HUES6 (cell line): Measurements from ENCODE around the gene ERAL1.

Source experiments
- H3K27ac ChIP-seq: 2 replicates; pipeline ENCODE4 v1.7.0; 2013; ENCODE audit warnings: low read depth, mild to moderate bottlenecking, low read length, inconsistent platforms
- H3K27me3 ChIP-seq: 2 replicates; pipeline ENCODE4 v1.6.1; 2013; ENCODE audit warnings: low read length; ENCODE audit not compliant: control insufficient read depth, insufficient read depth
- H3K36me3 ChIP-seq: 2 replicates; pipeline ENCODE4 v1.6.1; 2013; ENCODE audit warnings: low read length; ENCODE audit not compliant: control insufficient read depth, insufficient read depth
- H3K4me1 ChIP-seq: 2 replicates; pipeline ENCODE4 v1.6.1; 2013; ENCODE audit warnings: low read length; ENCODE audit not compliant: control insufficient read depth, insufficient read depth
- H3K4me3 ChIP-seq: 2 replicates; pipeline ENCODE4 v1.5.1; 2013; ENCODE audit warnings: low read depth, low read length
- H3K9ac ChIP-seq: one replicate; pipeline ENCODE4 v1.6.1; 2013; ENCODE audit warnings: mild to moderate bottlenecking, low read length
- H3K9me3 ChIP-seq: 2 replicates; pipeline ENCODE4 v1.6.1; 2013; ENCODE audit warnings: low read depth, low read length; ENCODE audit not compliant: control insufficient read depth, insufficient read depth

ERAL1 gene

DNA sequence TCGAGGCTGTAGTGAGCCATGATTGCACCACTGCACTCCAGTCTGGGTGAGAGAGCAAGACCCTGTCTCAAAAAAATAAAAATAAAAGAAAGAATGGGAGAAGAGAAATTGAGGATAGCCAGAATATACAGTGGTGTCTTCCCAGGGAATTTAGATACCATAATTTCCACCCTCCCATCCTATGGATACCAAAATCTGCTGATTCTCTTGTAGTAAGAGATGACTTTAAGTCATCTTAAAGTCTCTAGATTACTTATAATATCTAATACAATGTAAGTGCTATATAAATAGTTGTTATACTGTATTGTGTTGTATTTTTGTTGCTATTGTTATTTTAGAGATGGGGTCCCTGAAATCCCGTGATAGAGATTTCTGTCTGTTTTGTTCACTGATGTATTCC is 1.5 kb upstream of the ERAL1 start:
- H3K27me3 ChIP-seq: no peaks in the 10 kb centered on the region
- H3K27ac ChIP-seq: no peak overlapping the region
- H3K4me1 ChIP-seq: peaks cover 5% of the 10 kb centered on the region
- H3K36me3 ChIP-seq: peaks cover 16% of the 10 kb centered on the region
- no peaks in the 10 kb centered on the region for H3K9me3 ChIP-seq
- H3K9ac ChIP-seq: no peak overlapping the region
- no peak overlapping the region for H3K4me3 ChIP-seq

- no peaks in the 10 kb centered on the region for H3K9me3 ChIP-seq
- H3K27ac ChIP-seq: no peak overlapping the region
- peaks cover 27% of the 10 kb centered on the region for H3K36me3 ChIP-seq
- peaks cover 5% of the 10 kb centered on the region for H3K4me1 ChIP-seq
- peak overlapping the region; percentile 94 for H3K4me3 ChIP-seq
- H3K27me3 ChIP-seq: no peaks in the 10 kb centered on the region
- H3K9ac ChIP-seq: peak overlapping the region; percentile 88
Observed at GRCh38 chr17:28855336-28855679, 492 bp downstream of the ERAL1 start.

- Histone ChIP-seq H3K9me3 (no peaks in the 10 kb centered on the region), H3K4me1 (peaks cover 5% of the 10 kb centered on the region), H3K27me3 (no peaks in the 10 kb centered on the region), H3K36me3 (peaks cover 32% of the 10 kb centered on the region), H3K9ac (no peak overlapping the region), H3K27ac (no peak overlapping the region), H3K4me3 (peak overlapping the region; percentile 94; the same call in 1 of the 2 replicates)
Observed at GRCh38 chr17:28856028-28856574, 1.3 kb downstream of the ERAL1 start.

GRCh38 chr17:28857905-28858800 is 3.3 kb downstream of the ERAL1 start:
- peaks cover 11% of the 10 kb centered on the region for H3K4me1 ChIP-seq
- H3K9ac ChIP-seq: no peak overlapping the region
- peaks cover 32% of the 10 kb centered on the region for H3K36me3 ChIP-seq
- H3K27ac ChIP-seq: no peak overlapping the region
- no peak overlapping the region for H3K4me3 ChIP-seq
- H3K9me3 ChIP-seq: no peaks in the 10 kb centered on the region
- H3K27me3 ChIP-seq: no peaks in the 10 kb centered on the region

- H3K4me3 ChIP-seq: no peak overlapping the region
- H3K27me3 ChIP-seq: no peaks in the 10 kb centered on the region
- no peak overlapping the region for H3K9ac ChIP-seq
- no peak overlapping the region for H3K27ac ChIP-seq
- peaks cover 32% of the 10 kb centered on the region for H3K36me3 ChIP-seq
- peaks cover 11% of the 10 kb centered on the region for H3K4me1 ChIP-seq
- H3K9me3 ChIP-seq: no peaks in the 10 kb centered on the region
Observed at GRCh38 chr17:28858801-28859355, 4.1 kb downstream of the ERAL1 start.

- Histone ChIP-seq H3K9me3 (no peaks in the 10 kb centered on the region), H3K27me3 (no peaks in the 10 kb centered on the region), H3K4me3 (no peak overlapping the region), H3K9ac (no peak overlapping the region), H3K4me1 (peaks cover 11% of the 10 kb centered on the region), H3K36me3 (peaks cover 32% of the 10 kb centered on the region), H3K27ac (no peak overlapping the region)
Observed at GRCh38 chr17:28860363-28860808, 5.6 kb downstream of the ERAL1 start.

DNA sequence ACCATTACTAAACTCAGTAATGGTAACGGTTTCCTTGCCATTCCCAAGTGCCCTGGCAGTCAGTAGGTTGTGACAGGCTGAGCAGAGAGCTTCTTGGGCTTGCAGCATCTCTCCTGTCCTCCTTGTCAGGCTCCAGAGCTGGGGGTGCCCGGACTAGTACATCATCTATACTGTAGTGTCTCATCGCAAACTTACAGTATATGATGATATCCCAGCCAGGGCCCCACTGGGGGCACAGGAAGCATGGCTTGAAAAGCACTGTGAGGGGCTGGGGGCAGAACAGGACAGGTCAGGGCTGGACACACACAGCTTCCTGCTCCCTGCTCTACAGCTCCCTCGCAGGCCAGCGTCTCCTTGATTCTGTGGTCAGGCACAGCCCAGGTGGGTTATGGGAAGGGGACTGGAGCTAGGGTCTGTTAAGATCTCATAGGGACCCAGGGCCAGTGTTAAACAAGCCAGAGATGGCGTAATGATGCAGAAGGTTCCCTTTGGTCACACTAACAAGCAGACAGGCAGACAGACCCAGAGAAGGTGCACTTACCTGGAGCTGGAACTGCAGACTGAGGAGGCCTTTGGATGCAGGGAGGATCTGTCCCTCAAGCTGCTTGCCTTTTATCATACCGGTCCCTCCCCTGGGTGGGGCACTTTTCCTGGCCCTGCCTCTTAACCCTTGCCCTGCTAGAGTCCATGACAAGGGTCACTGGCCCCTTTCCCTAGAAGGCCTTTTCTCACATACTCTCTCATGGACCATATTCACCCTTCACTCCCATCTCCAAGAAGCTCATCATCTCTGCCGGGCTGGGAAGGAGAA is 6.8 kb downstream of the ERAL1 start:
- H3K36me3 ChIP-seq: peaks cover 26% of the 10 kb centered on the region
- H3K27me3 ChIP-seq: no peaks in the 10 kb centered on the region
- H3K4me3 ChIP-seq: peak overlapping the region; percentile 17; the same call in 1 of the 2 replicates
- H3K9ac ChIP-seq: no peak overlapping the region
- H3K9me3 ChIP-seq: no peaks in the 10 kb centered on the region
- H3K4me1 ChIP-seq: peaks cover 14% of the 10 kb centered on the region
- 0 out of 2 replicates have a peak overlapping the region, but pooled peaks have one; percentile 18 for H3K27ac ChIP-seq

DNA sequence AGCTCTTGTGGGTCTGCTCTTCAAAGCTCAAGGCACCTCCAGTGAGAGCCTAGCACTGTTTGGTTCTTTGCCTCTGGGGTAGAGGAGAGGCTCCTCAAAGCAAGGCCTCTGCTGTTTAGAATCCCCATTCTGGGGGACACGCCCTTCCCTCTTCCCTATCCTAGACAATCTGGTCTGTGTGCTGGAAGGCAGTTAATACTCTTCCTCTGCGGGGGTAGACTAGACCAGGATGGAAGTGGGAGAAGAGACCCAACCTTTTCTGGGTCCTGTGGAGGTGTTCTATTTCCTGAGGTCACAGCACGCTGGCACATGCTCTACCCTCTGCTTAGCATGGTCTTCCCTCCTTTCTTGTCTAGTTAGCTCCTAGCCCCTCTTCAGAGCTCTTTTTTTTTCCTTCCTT is 7.7 kb downstream of the ERAL1 start:
- Histone ChIP-seq H3K27ac (peak overlapping the region; percentile 18; the same call in 1 of the 2 replicates), H3K36me3 (peaks cover 24% of the 10 kb centered on the region), H3K4me3 (no peak overlapping the region), H3K4me1 (peaks cover 14% of the 10 kb centered on the region), H3K9ac (no peak overlapping the region), H3K27me3 (no peaks in the 10 kb centered on the region), H3K9me3 (no peaks in the 10 kb centered on the region)

DNA sequence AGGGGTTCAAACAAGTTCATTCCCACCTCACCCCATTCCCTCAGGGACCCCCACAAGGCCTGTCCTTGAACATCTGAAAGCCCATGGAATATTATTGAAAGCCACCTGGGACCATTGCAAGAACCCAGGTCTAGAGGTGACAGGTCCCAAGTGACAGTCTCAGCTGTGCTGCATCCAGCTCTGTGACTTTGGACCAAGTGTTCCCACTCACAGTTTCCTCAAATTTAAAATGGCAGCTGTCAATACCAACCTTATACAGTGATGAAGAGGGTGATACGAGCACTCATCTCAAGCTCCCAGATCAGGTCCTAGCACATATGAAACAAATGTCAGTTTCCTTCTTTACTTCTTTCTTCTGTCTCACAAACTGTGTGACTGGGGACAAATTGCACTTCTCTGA is 9.1 kb downstream of the ERAL1 start:
- no peak overlapping the region for H3K4me3 ChIP-seq
- H3K27me3 ChIP-seq: no peaks in the 10 kb centered on the region
- H3K9ac ChIP-seq: no peak overlapping the region
- H3K36me3 ChIP-seq: peaks cover 10% of the 10 kb centered on the region
- no peak overlapping the region for H3K27ac ChIP-seq
- no peaks in the 10 kb centered on the region for H3K9me3 ChIP-seq
- H3K4me1 ChIP-seq: peaks cover 14% of the 10 kb centered on the region

GRCh38 chr17:28864991-28865849 is 10.4 kb downstream of the ERAL1 start:
- Histone ChIP-seq H3K27me3 (no peaks in the 10 kb centered on the region), H3K36me3 (peaks cover 6% of the 10 kb centered on the region), H3K27ac (no peak overlapping the region), H3K4me1 (peaks cover 14% of the 10 kb centered on the region), H3K9me3 (no peaks in the 10 kb centered on the region), H3K4me3 (no peak overlapping the region), H3K9ac (no peak overlapping the region)
